GM20000 (cell line): ENCODE measurements around the gene INSR.
"Not testable (repeated sequence)": the region's sequence is repeated elsewhere in the genome, so short reads cannot be mapped to it uniquely, and the experiment has no call there.

Experiments
- DNase-seq: peaks from one replicate; pipeline ENCODE4 v3.0.0; 2012; ENCODE audit warnings: low spot score
- CTCF ChIP-seq: IDR thresholded peaks from 2 replicates; pipeline ENCODE4 v1.5.1; 2012; ENCODE audit warnings: mild to moderate bottlenecking, control low read depth; ENCODE audit errors: extremely low read depth, missing control alignments

INSR gene

GRCh38 chr19:7159105-7159933, 134.9 kb downstream of the INSR start:
- no peak for TF ChIP-seq CTCF
- no peak for DNase-seq

GRCh38 chr19:7153022-7153421, 141.2 kb downstream of the INSR start:
- TF ChIP-seq CTCF, result no peak
- no peak for DNase-seq

GRCh38 chr19:7152568-7152967, 141.6 kb downstream of the INSR start:
- no peak for DNase-seq
- TF ChIP-seq CTCF, result no peak

GRCh38 chr19:7149956-7150705, 144.1 kb downstream of the INSR start:
- no peak for TF ChIP-seq CTCF
- DNase-seq, result no peak

- not testable (repeated sequence) for DNase-seq
Measured at GRCh38 chr19:7147119-7147675, 147.0 kb downstream of the INSR start.

GRCh38 chr19:7146086-7146485, 148.1 kb downstream of the INSR start:
- DNase-seq, result not testable (repeated sequence)

- DNase-seq, result no peak
- TF ChIP-seq CTCF, result no peak
Measured at GRCh38 chr19:7145494-7145893, 148.7 kb downstream of the INSR start.

GRCh38 chr19:7142771-7143170, 151.4 kb downstream of the INSR start:
- TF ChIP-seq CTCF, result no peak
- DNase-seq, result no peak
